Measurements from ENCODE around the gene C19orf12. TPM values are rescaled to one million over a fixed set of nuclear protein-coding genes. Genes with fewer than 3 reads are reported as not detected.

The C19orf12 gene
- total and polyA plus RNA-seq, 2 of the 4 experiments (the other 2 are of a cell fraction): 16.3 to 24.0 TPM

DNA sequence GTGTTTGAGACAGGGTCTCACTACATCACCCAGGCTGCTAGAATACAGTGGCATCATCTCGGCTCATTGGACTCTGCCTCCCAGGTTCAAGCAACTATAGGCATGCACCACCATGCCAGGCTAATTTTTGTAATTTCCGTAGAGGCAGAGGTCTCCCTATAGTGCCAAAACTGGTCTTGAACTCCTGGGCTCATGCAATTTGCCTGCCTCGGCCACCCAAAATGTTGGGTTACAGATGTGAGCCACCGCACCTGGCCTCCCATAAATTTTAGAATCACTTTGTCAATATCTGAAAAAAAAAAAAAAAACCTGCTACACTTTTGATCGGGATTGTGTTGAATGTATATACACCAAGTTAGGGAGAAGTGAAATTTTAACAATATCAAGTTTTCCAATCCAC is 61.7 kb downstream of the C19orf12 start:
- H3K36me3 ChIP-seq (ENCODE audit: control insufficient read depth, insufficient read depth, low read length): no peaks in the 10 kb centered on the region
- WGBS, 2 experiments (ENCODE audit: extremely low coverage in 2 of 2, insufficient read length in 1 of 2): 100% methylated on average over 1 of the region's 5 CpGs; no CpG with 5 or more reads in 1 of the 2 experiments
- no peak overlapping the region for H4K5ac ChIP-seq (ENCODE audit: low read depth, low read length)
- H3K56ac ChIP-seq (ENCODE audit: extremely low read depth, insufficient read depth, low read length): no peak overlapping the region
- H3K23ac ChIP-seq (ENCODE audit: low read depth, low read length): no peak overlapping the region
- H2AFZ ChIP-seq (replicated peaks; ENCODE audit: low read length, poor library complexity): no peak overlapping the region
- no peak for DNase-seq
- H3K9me3 ChIP-seq (ENCODE audit: control insufficient read depth, insufficient read depth, low read length): no peaks in the 10 kb centered on the region
- intact Hi-C loops (cut with micrococcal nuclease) (no loop called here), dilution Hi-C loops (cut with HindIII; ENCODE audit: low sequenced_read_pairs, unreplicated experiment) (no loop called here), in situ Hi-C loops (cut with MboI; ENCODE audit: low sequenced_read_pairs) (no loop called here)
- H2BK5ac ChIP-seq (ENCODE audit: low read depth, low read length, poor library complexity, severe bottlenecking): no peak overlapping the region
- no peak overlapping the region for H4K91ac ChIP-seq (ENCODE audit: insufficient read depth, low read depth, low read length)
- no peak for ATAC-seq (ENCODE audit: low read depth)
- no peak overlapping the region for H3K9ac ChIP-seq (ENCODE audit: low read depth, low read length)
- no peak for TF ChIP-seq BHLHE40 (IDR thresholded peaks at IDR 0.05; ENCODE audit: low read depth, low read length)
- no peak for TF ChIP-seq MAZ (IDR thresholded peaks at IDR 0.05; ENCODE audit: borderline replicate concordance, low read depth, low read length)
- no peak for TF ChIP-seq SMC3 (IDR thresholded peaks at IDR 0.05; ENCODE audit: low read depth, low read length)
- no peak for TF ChIP-seq MXI1 (IDR thresholded peaks at IDR 0.05; ENCODE audit: borderline replicate concordance, low read depth, low read length)
- no peak for TF ChIP-seq RCOR1 (IDR thresholded peaks at IDR 0.05; ENCODE audit: insufficient replicate concordance, low read length)
- H3K4me2 ChIP-seq (ENCODE audit: low read depth, low read length): no peak overlapping the region
- no peak overlapping the region for H2BK15ac ChIP-seq (ENCODE audit: low read depth, low read length)
- H2AK5ac ChIP-seq (ENCODE audit: low read depth, low read length): no peak overlapping the region
- no peak overlapping the region for H2BK120ac ChIP-seq (ENCODE audit: low read depth, low read length)
- no peaks in the 10 kb centered on the region for H3K79me1 ChIP-seq (ENCODE audit: low read depth in 1 of 2, low read length in 2 of 2)
- no TSS peak for BruUV-seq (replicated peaks)
- H3K4me1 ChIP-seq (ENCODE audit: control insufficient read depth, insufficient read depth, low read length): no peaks in the 10 kb centered on the region
- no peak overlapping the region for H2AK9ac ChIP-seq (replicated peaks; ENCODE audit: low read depth, low read length, poor library complexity)
- no peak overlapping the region for H3K14ac ChIP-seq (replicated peaks; ENCODE audit: low read depth, low read length)
- H4K8ac ChIP-seq (ENCODE audit: low read depth in 2 of 2, low read length in 2 of 2): no peak overlapping the region
- peaks cover 9% of the 10 kb centered on the region for H3K27me3 ChIP-seq (ENCODE audit: control insufficient read depth, insufficient read depth, low read length)
- H3K18ac ChIP-seq (ENCODE audit: low read depth, low read length): no peak overlapping the region
- ChIA-PET POLR2A (ENCODE audit: unreplicated experiment) (no interaction called here), CTCF (no interaction called here)
- no peak overlapping the region for H3K4ac ChIP-seq (ENCODE audit: low read depth, low read length)
- H3K27ac ChIP-seq (ENCODE audit: insufficient read depth, low read length): no peak overlapping the region
- H3K4me3 ChIP-seq (ENCODE audit: insufficient read depth, low read depth, low read length): no peak overlapping the region
- H2BK20ac ChIP-seq (ENCODE audit: low read depth, low read length): no peak overlapping the region
- H4K20me1 ChIP-seq (ENCODE audit: insufficient read depth, low read length): no peaks in the 10 kb centered on the region
- H3K9me1 ChIP-seq (ENCODE audit: insufficient read depth, low read length): no peaks in the 10 kb centered on the region
